DND-41 (cell line): ENCODE results near the gene ZNF780B.

Source experiments
- CTCF ChIP-seq: IDR thresholded peaks from 2 replicates; pipeline ENCODE4 v1.5.1; 2012; ENCODE audit warnings: borderline replicate concordance, low read length, moderate library complexity, mild to moderate bottlenecking; ENCODE audit not compliant: poor library complexity, severe bottlenecking; ENCODE audit errors: extremely low read depth
- EZH2 ChIP-seq: IDR thresholded peaks from 3 replicates; pipeline ENCODE4 v1.6.1; 2012; ENCODE audit warnings: borderline replicate concordance, low read depth, mild to moderate bottlenecking, moderate library complexity, low read length, inconsistent platforms; ENCODE audit not compliant: severe bottlenecking

DNA sequence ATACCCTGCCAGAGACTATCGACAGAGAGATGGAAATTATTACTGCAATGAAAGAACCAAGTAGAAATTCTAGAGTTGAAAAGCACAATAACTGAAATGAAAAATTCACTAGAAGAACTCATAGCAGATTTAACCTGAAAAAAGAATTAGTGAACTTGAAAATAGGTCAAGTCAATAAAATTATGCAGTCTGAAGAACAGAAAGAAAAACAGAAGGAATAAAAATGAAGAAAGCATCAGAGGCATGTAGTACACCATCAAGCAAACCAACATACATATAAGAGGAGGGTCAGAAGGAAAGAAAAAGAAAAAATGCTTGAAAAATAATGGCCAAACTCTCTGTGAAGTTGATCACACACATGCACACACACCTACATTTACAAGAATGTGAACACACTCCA lies 3.6 kb upstream of the ZNF780B start:
- TF ChIP-seq CTCF (no peak), EZH2 (no peak)
